RPMI7951 (cell line): ENCODE data around the gene SLX4IP. TPM values are rescaled to one million over a fixed set of nuclear protein-coding genes. Genes with fewer than 3 reads are reported as not detected.

Experiments used
- total RNA-seq: library from RNA; depleted of rRNA; stranded (reverse); fragments of >200 nt; shearing (Covaris generic); gene quantifications from 2 replicates; pipeline ENCODE4 v1.2.3, GENCODE V29; 2014; rRNA removed

SLX4IP gene
- total RNA-seq, 1 experiment from 2014 or later: 4.7 TPM

Other genes with a start within 250 kb of the SLX4IP start
- gene SNAP25, start 216.5 kb upstream of the SLX4IP start, total RNA-seq: 31.3 and 42.7 TPM in 2 replicates
- 22.2 and 29.7 TPM in 2 replicates for gene MKKS, start 1.1 kb upstream of the SLX4IP start, total RNA-seq
- gene JAG1, start 238.7 kb downstream of the SLX4IP start, total RNA-seq: 3.0 and 3.1 TPM in 2 replicates